GM21367 (cell line): Measurements from ENCODE around the gene NDFIP2.

Source experiments
- ATAC-seq: cut with Tn5 transposase; IDR thresholded peaks from one replicate; pipeline ENCODE4 v1.9.1; 2021; ENCODE audit not compliant: unreplicated experiment

The NDFIP2 gene, protein sequence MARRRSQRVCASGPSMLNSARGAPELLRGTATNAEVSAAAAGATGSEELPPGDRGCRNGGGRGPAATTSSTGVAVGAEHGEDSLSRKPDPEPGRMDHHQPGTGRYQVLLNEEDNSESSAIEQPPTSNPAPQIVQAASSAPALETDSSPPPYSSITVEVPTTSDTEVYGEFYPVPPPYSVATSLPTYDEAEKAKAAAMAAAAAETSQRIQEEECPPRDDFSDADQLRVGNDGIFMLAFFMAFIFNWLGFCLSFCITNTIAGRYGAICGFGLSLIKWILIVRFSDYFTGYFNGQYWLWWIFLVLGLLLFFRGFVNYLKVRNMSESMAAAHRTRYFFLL

DNA sequence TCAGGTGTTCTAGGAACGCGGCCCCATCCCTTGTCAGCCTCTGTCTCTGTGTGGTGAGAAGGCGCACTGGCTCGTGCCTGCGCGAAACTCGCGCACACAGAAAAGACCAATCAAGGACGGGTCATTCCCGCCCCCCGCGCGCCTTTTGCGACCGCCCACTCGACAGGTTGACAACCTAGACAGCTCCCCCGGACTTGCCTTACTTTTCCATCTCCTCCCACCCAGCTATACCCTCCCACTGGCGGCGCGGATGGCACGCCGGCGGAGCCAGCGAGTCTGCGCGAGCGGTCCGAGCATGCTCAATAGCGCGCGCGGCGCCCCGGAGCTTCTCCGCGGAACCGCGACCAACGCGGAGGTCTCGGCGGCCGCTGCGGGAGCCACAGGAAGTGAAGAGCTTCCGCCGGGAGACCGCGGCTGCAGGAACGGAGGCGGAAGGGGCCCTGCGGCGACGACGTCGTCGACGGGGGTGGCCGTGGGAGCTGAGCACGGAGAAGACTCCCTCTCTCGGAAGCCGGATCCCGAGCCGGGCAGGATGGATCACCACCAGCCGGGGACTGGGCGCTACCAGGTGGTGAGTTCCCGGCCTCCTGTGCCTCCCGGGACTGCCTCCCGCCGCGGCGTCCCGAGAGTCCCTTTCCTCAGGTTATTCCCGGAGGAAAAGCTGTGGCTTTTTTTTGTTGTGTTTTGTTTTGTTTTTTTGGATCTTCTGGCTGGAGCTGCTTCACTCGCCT is at the start of gene NDFIP2:
Gene NDFIP2, plus strand, starts transcription at position 202 of the 731 bp plus-strand sequence. Its CDS starts 49 bp downstream, at position 251.
- ATAC-seq = peak; percentile 87

DNA sequence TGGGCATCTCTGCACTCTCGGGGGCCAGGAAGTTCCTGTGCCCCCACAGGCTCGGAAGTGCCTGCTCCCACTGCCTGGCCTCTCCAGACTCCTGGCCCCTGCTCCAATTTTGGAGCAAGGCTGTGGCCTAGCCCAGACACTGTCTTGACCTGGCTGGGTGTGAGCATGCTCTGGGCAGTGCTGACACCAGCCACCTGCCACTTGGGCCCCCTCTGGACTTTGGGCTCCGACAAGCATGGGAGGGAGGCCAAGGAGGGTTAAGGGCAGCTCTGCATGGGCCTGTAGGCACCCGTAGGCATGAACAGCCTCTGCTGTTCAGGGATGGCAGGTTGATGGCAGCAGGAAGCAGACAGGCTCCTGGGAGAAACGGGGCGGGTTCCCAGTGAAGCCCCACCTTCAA is 48.9 kb upstream of the NDFIP2 start:
- ATAC-seq = no peak

DNA sequence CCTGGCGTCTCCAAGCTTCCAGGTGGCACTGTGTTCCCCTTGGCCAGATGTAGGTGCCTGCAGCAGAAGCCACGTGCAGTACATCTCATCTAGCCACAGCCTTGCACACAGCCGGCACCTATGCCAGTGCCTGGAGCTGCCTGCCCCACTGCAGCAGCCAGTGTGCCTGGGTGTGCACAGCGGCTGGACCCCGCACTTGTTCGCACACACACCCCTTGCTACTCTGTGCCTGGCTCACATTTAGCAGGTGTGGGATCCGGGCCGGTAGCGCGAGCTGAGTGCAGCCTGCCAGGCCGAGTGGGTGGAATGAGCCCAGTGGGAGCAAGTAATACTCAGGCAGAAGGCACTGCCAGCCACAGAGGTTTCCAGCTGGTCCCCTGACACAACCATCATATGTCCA is 48.0 kb upstream of the NDFIP2 start:
- no peak for ATAC-seq

DNA sequence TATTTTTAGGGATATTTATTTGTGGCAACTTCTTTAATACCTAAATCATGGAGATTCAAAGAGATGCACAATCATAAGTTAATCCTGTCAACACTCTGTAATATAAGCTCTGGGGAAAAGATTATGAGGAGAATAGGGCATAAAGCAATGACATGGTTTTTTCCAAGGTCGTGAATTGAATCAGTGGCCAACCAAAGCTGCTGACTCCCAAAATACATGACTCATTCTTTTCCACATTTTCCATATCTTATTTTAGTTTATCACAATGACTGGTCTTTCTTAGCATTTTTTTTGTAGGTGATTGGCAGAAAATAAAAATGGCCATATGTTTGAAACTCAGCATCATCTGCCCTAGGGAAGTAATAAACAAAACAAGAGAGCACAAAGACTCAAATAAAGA is 46.4 kb upstream of the NDFIP2 start:
- ATAC-seq = no peak

DNA sequence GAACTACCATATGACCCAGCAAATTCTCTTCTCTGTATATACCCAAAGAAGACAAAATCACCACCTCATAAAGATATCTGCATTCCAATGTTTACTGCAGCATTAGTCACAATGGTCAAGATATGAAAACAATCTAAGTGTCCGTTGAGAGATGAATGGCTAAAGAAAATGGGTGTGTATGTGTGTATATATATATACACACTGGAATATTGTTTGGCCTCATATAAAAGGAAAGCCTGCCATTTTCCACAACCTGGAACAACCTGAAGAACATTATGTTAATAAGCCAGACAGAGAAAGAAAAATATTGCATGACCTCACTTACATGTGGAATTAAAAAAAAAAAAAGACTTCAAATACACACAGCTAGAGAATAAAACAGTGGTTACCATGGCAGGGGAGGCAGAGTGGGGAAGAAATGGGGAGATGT is 45.4 kb upstream of the NDFIP2 start:
- no peak for ATAC-seq

DNA sequence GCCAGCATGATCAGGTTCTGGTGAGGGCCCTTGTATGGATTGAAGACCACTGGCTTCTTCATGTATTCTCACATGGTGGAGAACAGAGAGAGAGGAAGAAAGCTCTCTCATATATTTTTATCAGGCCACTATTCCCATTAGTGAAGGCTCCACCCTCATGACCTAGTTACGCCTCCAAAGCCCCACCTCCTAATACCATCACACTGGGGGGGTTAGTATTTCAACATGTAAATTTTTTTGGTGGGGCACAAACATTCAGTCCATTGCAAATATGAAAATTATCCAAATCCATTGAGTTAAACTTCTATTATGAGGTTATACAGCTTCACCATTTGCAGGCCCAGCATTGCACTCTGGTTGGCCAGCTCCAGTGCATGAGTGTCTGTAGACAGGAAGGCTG is 41.7 kb upstream of the NDFIP2 start:
- no peak for ATAC-seq

DNA sequence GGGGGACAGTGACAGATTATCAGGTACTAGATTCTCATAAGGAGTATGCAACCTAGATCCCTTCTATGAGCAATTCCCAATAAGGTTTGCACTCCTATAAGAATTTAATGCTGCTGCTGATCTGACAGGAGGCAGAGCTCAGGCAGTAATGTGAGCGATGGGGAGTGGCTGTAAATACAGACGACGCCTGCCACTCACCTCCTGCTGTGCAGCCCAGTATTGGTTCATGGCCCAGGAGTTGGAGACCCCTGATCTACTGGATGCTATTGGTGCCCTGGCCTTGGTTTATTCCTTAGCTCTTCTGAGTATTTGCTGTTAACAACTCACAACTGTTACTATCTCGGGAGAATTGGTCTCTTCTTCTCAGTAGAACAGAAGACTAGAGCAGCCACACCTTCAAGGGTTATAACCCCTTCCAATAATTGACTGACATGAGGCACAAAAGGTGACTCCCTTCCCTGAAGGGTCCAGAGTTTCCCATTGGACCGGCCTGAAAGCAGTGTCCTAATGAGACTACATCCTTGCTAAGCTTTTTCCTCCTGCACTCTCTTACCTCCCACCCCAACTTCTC is 39.9 kb upstream of the NDFIP2 start:
- no peak for ATAC-seq

DNA sequence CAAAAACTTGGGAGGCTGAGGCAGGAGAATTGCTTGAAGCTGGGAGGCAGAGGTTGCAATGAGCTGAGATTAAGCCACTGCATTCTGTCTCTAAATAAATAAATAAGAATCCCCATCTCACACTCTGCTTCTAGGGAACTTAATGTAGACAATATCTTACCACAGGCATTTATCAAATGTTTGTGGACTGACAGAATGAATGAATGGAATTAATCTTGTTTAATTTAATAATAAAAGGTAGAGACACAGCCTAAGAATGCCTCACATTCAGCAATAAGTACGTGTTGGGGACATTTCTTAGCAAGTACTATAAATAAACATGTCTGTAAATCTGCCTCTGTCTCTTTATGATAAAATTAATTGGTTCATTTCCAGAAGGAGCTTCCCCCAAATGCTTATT is 38.7 kb upstream of the NDFIP2 start:
- no peak for ATAC-seq

DNA sequence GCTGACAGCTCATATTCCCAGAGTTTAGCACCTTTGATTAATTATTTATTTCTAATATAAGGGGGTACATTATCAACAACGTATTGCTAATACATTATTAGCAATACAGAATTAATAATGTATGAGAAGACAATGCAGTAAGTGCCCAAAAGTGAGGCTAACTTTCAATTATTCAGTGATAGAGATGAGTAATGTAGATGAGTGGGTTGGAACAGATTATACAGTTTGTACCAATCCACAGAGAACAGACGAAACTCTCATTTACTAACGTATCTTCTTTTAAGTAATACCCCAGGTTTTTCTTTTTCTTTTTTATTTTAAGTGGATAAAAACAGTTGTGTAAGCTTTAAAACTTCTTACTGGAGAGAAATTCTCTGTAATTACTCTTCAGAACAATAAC is 38.2 kb upstream of the NDFIP2 start:
- ATAC-seq = no peak

DNA sequence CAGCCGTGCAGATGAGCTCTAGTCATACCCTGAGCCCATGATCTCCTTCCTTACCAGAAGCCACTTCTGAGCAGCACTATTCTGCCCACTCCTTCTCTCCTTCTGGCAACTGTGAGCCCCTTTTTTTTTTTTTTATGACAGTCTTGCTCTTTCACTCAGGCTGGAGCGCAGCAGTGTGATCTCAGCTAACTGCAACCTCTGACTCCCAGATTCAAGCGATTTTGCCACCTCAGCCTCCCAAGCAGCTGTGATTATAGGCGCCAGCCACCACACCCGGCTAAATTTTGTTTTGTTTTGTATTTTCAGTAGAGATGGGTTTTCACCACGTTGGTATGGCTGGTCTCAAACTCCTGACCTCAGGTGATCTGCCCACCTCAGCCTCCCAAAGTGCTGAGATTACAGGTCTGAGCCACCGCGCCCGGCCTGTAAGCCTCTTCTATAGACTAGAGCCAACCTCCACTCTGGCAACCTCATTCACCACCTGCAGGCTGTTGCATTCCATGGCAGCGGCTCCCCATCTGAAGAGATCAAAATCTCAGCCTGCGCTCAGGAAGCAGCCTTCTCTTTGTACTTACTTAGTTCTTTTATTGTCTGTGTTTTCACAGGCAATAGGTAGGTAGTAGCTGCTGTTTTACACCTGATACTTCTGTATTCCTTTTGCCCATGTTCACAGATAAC is 34.8 kb upstream of the NDFIP2 start:
- no peak for ATAC-seq

DNA sequence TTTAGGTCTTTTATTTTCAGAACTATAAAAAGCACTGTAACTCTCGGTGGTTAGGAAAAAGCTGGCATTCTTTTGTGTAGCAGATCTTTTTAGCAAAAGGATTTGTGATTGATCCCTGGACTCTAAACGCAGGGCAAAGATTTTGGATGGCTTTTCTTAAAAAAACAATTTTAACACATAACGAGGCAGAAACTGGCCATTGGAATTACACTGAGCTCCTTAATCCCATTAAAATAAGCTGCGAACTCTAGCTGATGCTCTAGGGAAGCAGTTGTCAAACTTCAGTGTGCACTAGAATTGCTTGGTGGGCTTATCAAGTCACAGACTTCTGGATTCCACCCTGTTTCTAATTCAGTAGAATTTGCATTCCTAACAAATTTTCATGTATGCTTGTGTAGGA is 33.8 kb upstream of the NDFIP2 start:
- no peak for ATAC-seq

DNA sequence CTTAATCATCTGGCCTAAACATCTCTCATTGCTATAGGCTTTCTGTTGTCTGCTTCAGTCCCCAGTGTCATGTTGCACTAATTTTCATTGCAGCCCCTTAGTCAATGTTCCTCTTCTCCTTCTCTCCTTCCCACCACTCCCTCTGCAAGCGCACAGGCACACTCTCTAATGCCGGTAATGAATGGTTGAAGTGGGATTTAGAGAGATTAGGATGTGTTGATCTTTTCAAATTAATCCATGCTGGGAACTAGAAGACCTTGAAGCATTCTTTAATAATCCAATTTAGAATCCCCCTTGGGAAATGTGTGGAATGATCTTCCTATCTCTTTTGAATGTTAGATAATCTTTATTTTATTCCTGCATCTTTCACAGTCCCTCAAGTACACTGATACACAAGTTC is 33.2 kb upstream of the NDFIP2 start:
- ATAC-seq = no peak

DNA sequence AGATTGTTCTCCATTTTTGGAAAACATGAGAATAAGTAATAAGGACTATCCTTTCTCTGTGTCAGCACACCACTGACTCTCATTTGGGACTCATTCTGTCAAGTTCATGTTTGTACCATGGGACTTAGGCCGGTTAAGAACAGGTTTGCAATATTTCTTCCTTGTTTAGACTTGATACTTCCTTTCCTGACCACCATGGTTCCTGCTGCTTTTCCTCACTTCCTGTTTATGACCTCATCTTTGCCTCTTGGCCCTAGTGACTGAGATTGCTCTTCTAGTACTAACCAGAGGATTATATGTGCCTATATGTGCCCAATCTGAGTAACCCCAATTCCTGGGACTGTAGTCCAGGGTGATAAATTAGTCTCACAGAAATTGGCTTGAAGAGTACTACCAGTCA is 32.5 kb upstream of the NDFIP2 start:
- no peak for ATAC-seq

DNA sequence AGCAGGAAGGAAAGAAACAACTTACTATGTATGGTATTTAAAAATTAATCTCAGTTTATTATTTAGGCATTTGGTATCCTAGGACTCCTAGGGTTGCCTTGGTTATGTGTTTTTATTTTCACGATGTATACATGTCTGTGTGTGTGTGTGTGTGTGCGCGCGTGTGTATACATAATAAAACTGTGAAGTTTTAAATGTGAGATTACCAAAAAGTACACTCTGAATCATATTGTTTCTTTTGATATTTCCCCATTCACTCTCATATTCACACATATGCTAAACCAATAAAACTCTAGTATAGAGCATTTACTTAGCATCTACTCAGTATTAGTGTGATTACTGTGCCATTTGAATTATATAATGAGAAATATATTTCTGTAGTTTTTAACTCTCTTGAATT is 30.8 kb upstream of the NDFIP2 start:
- ATAC-seq = no peak

DNA sequence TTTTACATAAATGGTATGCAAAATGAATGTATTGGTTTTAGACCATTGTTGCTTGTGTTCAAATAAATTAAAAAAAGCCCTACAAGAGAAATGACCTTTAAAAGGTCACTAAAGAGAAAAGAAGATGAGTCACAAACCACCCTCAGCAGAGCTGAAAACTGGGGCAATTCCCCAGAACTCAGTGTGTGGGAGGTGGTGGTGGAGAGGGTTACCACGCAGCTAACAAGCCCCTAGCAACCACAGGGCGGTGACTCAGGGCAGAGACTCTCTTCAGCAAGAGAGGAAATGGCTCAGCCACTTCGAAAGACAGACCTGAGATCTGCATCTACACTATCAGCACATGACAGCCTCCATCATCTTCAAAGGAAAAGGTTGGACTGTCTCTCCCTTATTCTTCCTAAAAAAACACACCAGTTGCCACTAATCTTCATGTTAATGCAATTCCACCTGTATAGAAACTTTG is 29.4 kb upstream of the NDFIP2 start:
- peak; percentile 99 for ATAC-seq

DNA sequence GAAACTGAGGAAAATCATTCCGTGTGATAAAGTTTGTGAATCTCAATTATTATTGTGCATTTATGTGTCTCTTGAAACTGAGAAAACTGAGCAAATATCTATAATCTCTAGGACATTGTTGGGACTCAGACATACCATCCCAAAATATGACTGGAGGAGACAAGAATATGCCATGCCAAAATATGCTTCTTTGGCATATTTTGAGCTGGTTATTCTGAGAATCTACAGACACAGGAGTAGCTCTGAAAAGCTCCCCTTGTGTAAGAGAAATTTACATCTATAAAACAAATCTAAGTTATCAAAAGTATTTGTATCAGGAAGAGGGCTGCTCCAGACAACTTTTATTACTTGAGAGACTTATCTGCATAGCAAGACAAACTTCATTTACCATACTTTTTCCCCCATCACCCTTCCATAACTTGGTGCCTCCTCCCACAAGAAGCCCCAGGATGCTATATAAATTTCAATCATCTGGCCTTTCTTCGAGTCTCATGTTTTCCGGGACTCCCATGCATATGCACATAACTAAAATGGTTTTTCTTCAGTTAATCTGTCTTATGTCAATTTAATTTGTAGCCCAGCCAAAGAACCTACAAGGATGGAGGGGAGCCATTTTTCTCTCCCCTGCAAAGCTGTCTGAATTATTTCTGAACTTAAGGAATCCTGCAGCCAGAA is 28.6 kb upstream of the NDFIP2 start:
- no peak for ATAC-seq

DNA sequence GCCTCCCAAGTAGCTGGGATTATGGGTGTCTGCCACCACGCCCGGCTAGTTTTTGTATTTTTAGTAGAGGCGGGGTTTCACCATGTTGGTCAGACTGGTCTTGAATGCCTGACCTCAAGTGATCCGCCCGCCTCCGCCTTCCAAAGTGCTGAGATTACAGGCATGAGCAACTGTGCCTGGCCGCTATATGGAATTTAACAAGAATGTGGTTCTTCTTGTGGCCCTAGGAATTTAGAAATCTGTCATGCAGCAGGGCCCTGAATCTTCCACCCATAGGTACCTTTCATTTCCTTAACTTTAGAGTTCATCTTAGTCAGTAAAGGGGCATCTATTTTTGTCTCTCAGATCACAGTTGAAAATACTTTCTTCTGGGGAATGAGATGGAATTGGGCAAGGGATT is 25.6 kb upstream of the NDFIP2 start:
- ATAC-seq = no peak

DNA sequence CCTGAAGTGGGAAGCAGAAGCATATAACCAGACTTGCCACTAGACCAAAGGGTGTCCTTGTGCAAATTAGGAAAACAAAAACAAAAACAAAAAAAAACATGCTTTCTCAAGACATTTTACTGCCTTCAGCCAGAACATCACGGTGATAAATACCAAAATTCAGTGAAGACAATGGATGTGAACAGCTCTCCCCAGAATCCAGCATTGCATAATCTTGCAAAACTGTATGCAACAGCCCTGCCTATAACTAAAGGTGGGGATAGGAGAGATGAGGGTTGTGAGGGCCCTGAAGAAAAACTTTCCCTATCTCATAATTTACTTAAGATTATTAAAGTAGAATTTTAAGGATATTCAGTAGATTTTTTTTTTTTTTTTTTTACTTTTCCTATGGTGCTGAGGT is 24.9 kb upstream of the NDFIP2 start:
- ATAC-seq = no peak

DNA sequence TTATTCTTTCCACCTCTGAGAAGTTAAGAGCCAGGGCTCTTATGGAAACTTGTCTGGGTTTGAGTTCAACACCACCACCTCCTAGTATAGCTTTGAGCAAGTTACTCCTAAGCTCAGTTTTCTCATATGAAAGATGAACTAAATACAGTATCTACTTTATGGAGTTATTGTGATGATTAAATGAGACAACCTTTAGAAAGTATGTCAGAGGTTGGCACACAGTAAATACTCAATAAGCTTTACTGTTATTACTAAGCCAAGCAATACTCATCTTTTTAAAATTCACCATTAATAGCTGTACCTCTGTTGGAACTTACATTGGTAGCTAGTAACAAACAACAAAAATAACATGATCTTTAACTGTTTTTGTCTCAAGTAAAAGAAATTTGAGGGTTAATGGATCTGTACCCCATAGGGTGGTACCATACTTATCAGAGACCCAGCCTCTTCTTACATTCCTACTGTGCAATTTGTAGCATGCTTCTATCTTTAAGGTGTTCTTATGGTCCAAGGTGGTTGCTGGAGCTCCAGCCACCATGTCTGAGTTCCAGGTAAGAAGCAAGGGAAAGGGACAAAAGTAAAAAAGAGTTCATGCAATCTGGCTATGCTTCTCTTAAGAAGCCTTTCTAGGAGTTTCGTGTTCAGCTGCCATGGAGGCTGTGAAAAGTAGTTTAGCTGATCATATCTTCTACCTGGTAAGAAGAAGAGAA is 24.1 kb upstream of the NDFIP2 start:
- ATAC-seq = no peak

DNA sequence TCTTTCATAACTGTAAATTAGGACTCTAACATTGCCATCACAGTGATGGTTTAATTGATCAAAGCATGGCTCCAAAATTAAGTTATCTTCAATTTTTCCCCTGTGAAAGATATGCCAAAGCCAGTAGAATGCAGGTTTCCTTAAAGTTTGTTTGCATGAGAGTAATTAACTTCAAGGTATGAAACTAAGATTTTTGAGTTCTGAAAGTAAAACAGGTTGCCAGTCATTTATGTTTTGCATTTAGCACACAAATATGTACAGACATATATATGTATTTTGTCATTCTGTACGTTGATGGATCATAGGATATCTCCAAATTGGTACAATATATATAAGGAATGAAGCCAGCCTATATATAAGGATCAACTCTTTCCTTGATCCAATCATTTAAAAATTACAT is 23.6 kb upstream of the NDFIP2 start:
- ATAC-seq = no peak
